Neural progenitor cell (in vitro differentiated cells): Measurements from ENCODE around the gene ADGRV1.

ENCODE experiments used
- EZH2 ChIP-seq: fragments of 200-600 bp; sonication (generic); IDR thresholded peaks from 2 replicates; pipeline ENCODE4 v1.6.1; 2017; ENCODE audit warnings: antibody characterized with exemption, mild to moderate bottlenecking, moderate library complexity
- EZH2phosphoT487 ChIP-seq: fragments of 200-600 bp; sonication (generic); IDR thresholded peaks from 2 replicates; pipeline ENCODE4 v1.6.1; 2017; ENCODE audit warnings: antibody characterized with exemption
- TF ChIP-seq, protein P1 (sequence below): fragments of 200-600 bp; sonication (generic); IDR thresholded peaks from 2 replicates; pipeline ENCODE4 v1.5.1; 2017; ENCODE audit warnings: antibody characterized with exemption, mild to moderate bottlenecking

DNA sequence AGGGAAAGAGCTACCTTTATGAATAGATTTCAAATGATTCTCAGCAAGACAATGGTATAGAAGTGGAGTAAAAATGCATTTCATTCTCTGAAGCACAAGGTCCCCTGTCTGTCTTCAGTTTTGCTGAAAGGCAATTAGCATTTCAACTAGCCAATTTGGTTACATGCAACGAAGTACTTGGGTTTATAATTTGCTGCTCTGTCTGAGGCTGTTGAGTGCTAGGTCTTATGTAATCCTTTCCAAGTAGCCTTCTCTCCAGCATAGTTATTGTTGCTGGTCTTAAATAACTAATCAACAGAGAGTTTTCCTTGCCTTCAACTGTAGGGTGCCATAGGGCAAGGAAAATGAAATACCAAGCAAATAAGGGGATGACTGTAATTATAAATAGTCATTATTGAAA is 4.5 kb downstream of the ADGRV1 start:
- no peak for TF ChIP-seq EZH2phosphoT487
- TF ChIP-seq, protein P1, sequence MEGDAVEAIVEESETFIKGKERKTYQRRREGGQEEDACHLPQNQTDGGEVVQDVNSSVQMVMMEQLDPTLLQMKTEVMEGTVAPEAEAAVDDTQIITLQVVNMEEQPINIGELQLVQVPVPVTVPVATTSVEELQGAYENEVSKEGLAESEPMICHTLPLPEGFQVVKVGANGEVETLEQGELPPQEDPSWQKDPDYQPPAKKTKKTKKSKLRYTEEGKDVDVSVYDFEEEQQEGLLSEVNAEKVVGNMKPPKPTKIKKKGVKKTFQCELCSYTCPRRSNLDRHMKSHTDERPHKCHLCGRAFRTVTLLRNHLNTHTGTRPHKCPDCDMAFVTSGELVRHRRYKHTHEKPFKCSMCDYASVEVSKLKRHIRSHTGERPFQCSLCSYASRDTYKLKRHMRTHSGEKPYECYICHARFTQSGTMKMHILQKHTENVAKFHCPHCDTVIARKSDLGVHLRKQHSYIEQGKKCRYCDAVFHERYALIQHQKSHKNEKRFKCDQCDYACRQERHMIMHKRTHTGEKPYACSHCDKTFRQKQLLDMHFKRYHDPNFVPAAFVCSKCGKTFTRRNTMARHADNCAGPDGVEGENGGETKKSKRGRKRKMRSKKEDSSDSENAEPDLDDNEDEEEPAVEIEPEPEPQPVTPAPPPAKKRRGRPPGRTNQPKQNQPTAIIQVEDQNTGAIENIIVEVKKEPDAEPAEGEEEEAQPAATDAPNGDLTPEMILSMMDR: no peak
- no peak for TF ChIP-seq EZH2
